HL-60/S4 (cell line): ENCODE measurements around the gene WASHC4.
"Not testable (repeated sequence)": the region's sequence is repeated elsewhere in the genome, so short reads cannot be mapped to it uniquely, and the experiment has no call there.

ENCODE experiments used
- in situ Hi-C: fragments of 300-500 bp; cut with MboI; formaldehyde crosslinking; loops from 2 replicates; pipeline ENCODE4 v1.14.3; 2022; ENCODE audit warnings: low sequenced_read_pairs

Gene WASHC4

DNA sequence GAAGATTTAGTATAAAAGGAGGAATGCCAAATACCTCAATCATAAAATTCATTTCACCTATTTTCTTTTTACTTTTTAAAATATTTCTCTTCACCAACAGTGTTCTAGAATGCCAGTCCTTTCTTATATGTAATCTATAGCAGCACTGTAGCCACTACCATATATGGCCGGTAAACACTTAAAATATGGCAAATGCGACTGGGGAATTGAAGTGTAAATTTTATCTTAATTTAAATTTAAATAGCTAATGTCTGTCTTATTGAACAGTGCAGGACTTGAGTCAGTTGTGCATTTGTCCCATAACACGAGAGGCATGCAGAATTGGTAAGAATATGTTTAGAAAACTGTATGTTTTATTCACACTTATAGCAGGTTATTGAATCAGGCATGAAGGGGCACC lies 50.1 kb downstream of the WASHC4 start:
- in situ Hi-C loops, result no loop called here

DNA sequence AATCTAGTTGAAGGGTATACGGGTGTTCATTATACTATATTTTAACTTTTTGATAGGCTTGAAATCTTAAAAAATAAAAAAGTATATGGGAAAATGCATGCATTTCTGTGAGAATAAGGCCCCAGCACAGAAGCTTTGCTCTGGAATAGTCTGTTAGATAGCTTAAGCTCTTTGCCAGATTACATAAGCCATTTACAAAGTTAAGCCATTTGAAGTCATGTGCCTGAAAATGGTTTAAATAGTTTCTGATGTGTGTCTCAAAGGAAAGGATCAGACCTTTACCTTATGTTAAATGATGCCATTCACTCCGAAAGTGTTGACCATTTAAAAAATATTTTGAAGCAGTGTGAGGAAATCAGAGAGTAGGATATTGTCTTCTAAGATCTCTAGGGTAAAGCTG lies 51.3 kb downstream of the WASHC4 start:
- in situ Hi-C loops, result no loop called here

DNA sequence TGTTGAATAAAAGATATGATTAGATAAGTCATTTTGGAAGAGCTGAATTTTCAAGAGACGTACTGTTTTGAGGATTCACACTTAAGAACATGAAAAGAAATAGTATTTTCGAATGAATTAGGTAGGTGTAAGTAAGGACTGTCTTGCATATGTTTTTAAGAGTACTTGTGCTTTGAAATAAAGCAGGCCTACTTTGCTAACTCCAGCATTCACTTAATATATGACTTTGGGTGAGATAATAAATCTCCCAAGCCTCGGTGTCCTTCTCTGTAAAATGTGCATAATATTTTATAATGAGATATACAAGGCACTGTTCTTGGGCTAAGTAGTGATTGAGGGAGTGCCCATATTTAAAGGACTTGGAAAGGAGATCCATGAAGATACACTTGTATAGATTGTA lies 54.6 kb downstream of the WASHC4 start:
- in situ Hi-C loops, result no loop called here

DNA sequence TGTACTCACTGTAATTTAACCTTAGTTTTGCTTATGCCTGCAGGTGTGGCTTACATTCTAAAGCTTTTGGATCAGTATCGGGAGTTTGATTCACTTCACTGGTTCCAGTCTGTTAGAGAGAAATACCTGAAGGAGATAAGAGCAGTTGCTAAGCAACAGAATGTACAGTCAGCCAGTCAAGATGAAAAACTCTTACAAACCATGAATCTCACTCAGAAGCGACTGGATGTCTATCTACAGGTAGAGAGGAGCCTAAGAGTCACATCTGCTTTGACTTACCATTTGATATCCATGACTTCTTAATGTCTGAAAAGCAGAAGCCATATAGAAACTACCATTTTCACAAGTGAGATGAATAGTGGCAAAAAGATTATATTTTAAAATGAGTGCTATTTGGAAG lies 56.5 kb downstream of the WASHC4 start:
- in situ Hi-C loops, result no loop called here

DNA sequence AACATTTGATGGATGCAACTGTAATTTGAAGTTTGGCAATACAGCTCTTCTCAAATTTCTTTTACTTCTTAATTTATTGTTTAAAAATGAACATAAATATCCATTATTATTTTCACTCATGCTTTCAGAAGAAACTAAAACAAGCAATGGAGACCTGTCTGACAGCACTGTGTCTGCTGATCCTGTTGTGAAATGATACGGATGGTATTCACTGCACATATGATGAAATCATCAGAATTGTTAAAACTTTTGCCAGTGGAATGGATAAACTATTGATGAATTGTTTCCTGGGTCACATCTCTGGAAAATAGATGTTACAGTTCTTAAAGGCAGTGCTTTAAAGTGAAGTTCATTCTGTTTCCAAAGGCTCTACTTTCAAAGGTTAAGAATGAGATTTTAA lies 59.2 kb downstream of the WASHC4 start:
- in situ Hi-C loops, result no loop called here

DNA sequence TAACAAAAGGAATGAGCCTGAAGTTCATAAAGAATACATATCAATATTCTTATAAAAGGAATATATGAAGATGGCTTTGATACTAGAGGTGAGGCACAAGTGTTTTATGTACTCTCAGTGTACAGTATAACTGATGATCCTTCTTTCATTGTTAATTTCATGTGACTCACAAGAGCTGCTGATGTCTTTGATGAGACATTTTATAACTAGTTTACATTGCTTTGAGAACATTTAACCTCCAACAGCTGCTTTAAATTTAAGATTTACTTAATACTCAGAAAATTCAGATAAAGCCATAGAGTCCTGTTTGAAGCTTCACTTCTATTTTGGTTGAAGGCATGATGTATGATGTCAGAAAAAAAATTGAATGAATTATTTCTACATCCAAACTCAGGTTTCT lies 59.8 kb downstream of the WASHC4 start:
- in situ Hi-C loops, result no loop called here

DNA sequence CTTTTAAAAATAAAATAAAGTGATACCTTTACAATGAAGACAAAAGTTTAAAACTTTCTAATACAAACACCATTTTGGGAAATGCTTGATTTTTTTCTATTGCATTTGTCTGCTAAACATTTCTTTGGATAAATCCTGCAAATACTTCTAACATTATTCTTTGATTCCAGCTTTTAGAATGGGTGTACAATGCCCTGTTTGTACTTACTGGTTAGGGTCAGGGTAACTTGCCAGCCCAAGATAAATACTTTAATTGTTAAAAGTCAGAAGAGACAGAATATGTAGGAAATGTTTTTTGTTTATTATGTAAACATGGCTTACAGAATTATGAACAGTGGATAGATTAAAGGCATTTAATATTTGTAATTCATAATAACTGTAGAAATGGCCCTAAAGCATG lies 60.5 kb downstream of the WASHC4 start:
- in situ Hi-C loops, result no loop called here

DNA sequence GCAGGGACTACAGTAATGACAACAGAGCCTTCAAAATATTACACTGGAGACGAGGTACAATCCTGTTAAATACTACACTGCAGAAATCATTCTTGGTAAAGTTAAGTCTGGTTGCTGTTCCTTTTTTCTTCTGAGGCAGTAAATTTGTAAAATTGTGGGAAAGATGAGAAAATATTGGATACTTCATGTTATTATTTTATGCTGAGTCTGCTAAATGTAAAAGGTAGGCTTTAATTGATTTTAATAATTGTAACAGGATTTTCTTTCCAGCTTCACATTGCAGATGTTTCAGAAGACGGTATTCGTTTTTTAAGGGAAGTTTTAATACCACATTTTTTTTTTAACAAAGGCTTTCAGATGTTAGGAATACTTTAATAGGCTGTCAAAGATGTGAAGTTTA lies 62.6 kb downstream of the WASHC4 start:
- in situ Hi-C loops, result no loop called here

DNA sequence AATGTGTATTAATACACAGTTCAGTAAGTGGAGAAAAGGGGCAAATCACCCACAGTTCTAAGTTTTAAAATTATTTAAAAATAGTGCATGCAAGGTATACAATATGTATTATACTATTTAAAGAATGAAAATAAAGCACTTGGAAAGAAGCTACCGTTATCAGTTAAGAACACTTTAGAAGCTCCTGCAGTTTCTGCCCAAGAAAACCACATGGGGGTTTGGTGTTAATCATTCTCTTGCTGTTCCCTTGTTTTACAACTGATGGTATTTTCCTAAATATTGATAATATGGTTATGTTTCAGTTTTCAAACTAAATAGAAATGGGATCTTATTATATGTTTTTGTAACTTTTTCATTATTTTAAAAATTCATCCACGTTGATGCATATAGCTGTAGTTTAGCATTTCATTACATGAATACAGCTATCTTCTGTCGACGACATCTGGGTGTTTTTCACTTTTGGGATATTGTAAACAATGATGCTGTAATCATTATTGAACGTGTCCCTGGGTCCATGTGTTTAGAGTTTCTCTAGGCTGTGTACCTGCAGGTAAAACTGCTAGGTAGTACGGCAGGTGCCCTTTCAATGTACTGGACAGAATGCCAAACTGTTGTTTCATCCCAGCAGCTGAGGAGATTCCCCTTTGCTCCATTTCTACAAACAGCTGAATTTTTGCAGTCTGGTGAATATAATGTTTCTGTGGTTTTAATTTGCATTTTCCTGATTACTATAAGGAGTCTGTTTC lies 64.3 kb downstream of the WASHC4 start:
- in situ Hi-C loops, result no loop called here

DNA sequence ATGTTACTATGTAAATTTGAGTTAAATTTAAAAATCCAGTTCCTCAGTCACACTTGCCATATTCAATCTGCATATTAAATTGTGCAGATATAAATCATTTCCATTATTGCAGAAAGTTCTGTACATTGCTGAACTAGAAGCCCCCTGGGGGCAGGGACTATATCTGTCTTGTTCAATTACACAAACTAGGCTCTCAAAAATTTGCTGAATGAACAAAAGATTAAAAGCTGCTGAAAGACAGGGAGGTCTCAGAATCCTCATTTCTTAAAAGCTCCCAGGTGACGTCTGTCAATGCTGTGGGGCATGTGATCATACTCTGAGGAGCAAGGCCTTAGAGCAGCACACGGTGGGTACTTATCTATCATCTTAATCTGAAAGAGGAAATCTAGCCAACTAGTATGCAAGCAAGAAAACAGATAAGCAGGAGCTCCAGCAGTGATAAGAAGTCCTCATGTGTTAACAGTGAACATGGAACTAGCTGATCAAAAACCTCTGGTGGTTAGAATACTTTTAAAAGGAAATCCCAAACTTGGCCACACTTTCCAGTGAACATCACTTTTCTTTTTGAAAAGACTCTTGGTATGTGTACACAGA lies 68.0 kb downstream of the WASHC4 start:
- in situ Hi-C loops, result no loop called here

DNA sequence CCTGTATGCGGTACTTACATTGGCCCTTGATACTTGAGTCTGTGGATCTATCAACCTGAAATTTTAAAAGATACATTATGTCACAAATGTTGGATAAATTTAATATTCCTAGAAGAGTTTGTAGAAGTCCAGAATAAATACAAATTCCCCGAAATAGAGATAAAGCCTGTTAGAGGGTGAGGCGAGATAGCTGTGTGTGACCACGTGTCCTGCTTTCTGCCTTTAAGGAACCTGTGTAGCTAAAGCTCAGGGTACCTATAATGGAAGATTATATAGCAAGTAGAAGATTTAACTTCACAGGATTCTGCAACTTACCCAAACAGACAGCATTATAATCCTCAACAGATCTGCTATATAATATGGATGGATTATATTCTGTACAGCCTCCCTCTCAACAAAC lies 69.7 kb downstream of the WASHC4 start:
- in situ Hi-C loops, result no loop called here

DNA sequence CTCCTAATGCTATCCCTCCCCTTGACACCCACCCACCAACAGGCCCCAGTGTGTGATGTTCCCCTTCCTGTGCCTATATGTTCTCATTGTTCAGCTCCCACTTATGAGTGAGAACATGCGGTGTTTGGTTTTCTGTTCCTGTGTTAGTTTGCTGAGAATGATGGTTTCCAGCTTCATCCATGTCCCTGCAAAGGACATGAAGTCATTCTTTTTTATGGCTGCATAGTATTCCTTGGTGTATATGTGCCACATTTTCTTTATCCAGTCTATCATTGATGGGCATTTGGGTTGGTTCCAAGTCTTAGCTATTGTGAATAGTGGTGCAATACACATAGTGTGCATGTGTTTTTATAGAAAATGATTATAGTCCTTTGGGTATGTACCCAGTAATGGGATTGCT lies 71.6 kb downstream of the WASHC4 start:
- in situ Hi-C loops, result not testable (repeated sequence)

DNA sequence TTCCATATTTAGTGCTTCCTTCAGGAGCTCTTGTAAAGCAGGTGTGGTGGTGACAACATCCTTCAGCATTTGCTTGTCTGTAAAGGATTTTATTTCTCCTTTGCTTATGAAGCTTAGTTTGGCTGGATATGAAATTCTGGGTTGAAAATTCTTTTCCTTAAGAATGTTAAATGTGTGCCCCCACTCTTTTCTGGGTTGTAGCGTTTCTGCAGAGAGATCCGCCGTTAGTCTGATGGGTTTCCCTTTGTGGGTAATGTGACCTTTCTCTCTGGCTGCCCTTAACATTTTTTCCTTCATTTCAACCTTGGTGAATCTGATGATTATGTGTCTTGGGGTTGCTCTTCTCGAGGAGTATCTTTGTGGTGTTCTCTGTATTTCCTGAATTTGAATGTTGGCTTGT lies 75.9 kb downstream of the WASHC4 start:
- in situ Hi-C loops, result not testable (repeated sequence)

DNA sequence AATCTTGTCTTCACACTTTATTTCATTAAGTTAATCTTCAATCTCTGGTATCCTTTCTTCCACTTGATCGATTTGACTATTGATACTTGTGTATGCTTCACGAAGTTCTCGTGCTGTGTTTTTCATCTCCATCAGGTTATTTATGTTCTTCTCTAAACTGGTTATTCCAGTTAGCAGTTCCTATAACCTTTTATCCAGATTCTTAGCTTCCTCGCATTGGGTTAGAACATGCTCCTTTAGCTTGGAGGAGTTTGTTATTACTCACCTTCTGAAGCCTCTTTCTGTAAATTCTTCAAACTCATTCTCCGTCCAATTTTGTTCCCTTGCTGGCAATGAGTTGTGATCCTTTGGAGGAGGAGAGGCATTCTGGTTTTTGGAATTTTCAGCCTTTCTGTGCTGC lies 76.4 kb downstream of the WASHC4 start:
- in situ Hi-C loops, result not testable (repeated sequence)

DNA sequence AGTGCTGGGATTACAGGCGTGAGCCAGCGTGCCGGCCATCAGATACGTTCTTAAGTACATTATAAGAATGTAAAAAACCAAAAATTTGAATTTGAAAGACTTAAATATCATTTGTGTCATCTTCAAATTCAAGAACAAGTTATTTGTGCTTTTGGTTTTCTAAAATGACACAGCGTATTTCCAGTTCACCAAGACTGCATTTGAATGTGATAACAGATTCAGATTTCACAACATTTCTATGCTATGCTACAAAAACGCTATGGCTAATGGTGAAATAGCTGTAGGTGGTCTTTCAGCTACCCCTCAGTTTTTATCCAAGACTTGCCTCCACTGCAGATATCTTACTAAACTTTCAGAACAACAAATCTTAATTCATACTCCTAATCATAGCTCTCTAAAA lies 81.8 kb downstream of the WASHC4 start:
- in situ Hi-C loops, result no loop called here

DNA sequence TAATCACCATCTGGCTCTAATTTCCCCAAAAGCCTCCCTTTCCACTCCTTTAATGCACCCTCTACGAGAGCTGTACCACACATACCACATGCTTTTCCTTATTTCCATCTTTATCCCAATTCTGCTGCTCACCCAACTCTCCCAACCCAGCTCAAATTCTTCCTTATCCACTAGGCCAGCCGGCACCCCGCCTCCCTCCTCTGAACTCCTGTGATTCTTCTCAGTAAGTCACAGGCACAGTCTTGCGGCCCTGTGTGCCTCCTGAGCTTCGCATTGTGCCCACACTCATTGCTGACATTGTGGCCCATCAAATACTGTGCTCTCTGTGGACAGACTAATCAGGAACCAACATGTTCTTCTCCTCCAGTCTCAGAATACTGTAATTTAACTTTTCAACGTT lies 83.0 kb downstream of the WASHC4 start:
- in situ Hi-C loops, result no loop called here

DNA sequence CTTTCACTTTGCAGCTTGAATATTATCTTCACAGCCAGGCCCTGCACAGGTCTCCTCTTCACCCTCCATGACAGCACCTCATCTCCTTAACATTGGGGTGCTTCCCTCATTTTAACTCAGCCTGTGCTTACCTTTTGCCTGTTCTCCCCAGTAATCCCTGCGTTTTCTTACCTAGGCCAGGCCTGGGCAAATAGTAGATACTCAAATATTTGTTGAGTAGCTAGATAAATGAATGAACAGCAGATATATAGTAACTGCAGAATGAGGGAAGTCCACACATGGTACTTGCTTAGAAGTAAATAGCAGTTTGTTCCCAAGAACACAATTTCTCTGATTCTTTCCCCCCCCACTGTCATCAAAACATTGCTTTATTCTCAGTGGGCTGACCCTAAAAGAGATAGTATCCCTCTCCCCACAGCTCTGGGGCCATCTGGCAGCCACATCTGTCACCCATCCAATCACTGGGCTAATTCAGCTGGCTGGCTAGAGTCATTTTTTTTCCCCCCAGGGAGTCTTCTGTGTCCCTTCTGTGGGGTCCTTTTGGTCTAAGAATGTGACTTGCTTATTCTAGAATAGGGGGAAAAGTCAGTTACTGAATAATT lies 85.2 kb downstream of the WASHC4 start:
- in situ Hi-C loops, result no loop called here

DNA sequence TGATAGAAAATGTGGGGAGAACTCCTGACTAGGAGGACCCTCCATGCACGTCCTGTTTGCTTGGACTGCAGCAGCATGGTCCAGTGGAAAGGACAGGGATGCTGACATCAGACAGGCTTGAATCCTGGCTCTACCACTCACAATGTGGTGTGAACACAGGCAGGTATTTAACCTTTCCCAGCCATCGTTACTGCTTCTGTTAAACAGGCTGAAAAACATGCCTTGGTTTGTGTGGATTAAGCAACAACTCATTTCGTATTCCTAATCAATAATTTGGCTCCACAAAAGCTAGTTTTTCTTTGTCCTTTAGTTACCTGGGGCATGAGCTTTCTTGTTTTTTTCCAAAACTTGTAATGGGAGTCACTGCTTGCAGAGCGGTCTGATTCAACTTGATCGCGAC lies 87.4 kb downstream of the WASHC4 start:
- in situ Hi-C loops, result no loop called here

DNA sequence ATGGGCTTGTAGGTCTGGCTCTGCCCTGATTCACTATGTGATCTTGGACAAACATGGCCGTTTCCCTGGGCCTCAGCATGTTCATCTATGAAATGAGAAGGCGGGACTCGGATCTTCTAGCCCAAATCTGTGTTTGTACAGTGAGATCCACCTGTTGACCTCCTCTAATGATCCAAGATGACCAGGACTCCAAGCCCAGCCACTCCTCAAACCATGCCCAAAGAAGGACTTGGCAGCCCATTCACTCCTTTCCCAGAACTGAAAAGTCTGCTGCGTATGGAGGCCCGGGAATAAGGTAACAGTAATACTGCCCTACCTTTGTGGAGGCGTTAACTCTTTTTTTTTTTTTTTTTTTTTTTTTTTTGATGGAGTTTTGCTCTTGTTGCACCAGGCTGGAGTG lies 88.6 kb downstream of the WASHC4 start:
- in situ Hi-C loops, result no loop called here

DNA sequence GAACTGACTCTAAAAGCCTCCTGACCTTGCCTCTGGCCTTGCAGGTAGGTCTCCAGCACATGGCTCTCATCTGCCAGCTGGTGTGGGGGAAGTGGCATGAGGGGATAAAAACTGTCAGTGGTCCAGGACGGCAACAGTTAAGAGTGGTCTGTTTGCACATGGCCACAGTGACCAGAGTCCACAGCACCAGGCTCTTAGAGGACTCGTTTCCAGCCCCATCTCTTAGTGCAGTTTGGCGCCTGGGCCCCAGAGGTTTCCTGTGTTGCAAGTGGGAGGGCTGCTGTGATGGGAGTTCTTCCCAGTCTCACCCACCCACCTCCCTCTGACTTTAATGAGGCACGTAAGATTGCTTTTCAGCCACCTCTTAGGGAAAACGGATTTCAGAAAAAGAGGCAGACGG lies 91.4 kb downstream of the WASHC4 start:
- in situ Hi-C loops, result no loop called here

DNA sequence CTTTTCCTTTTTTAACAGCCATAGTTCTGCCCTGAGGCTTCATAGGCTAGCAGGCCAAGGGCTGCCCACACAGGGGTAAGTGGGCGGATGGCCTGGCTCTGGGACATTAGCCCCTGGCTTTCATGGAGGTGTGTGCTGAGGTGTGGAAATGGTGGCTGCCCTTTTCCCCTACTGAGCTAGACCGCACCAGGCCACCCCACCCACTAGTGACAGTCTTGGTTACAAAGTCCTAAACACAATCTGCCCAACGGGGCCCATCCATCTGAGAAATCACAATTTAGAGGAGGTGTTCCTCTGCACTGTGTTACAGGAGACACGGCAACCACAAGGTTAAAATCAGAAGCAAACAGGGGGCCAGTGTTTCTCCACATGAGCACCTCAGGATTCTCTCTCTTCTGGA lies 92.9 kb downstream of the WASHC4 start:
- in situ Hi-C loops, result no loop called here

DNA sequence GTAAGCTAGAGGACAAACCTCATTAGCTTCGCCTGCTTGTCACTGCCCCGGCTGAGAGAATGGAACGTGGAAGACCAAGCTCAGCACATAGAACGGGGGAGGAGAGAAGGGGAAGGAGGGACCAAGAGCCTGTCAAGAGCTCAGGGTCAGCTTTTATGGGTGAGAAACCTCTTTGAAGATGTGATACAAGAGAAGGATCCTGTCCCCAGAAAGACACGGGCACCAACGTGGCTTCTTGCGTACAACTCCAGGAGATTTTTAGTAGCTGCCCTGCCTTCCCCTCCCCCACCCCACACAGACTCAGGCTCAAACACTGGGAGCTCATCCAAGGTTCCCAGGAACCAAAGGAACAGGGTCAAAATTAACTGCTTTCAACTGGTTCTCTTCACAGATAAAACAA lies 93.8 kb downstream of the WASHC4 start:
- in situ Hi-C loops, result no loop called here

DNA sequence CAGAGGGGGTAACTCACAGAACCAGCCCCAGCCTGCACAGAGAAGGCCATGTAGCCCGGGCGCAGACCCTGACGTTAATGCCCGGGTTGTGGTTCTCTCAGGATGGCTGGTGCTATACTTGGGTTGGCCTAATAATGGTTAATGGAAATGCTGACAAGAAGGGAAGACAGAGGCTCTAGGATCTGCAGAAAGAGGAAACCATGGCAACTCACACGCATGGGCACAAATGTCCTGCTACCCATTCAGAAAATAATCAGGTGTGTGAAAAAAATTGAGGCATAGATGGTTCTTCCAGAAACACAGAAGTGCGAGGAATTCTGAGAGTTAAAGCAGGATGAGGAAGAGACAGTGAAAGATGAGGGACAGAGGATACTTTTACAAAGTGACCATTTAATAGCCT lies 94.7 kb downstream of the WASHC4 start:
- in situ Hi-C loops, result no loop called here
